GM12801 (cell line): ENCODE measurements around the gene TPRN.

Experiments
- TF ChIP-seq, protein P1 (sequence below): IDR thresholded peaks from one replicate; pipeline ENCODE4 v1.5.1; 2011; ENCODE audit warnings: control low read depth; ENCODE audit not compliant: insufficient read length; ENCODE audit errors: extremely low read depth

The TPRN gene

DNA sequence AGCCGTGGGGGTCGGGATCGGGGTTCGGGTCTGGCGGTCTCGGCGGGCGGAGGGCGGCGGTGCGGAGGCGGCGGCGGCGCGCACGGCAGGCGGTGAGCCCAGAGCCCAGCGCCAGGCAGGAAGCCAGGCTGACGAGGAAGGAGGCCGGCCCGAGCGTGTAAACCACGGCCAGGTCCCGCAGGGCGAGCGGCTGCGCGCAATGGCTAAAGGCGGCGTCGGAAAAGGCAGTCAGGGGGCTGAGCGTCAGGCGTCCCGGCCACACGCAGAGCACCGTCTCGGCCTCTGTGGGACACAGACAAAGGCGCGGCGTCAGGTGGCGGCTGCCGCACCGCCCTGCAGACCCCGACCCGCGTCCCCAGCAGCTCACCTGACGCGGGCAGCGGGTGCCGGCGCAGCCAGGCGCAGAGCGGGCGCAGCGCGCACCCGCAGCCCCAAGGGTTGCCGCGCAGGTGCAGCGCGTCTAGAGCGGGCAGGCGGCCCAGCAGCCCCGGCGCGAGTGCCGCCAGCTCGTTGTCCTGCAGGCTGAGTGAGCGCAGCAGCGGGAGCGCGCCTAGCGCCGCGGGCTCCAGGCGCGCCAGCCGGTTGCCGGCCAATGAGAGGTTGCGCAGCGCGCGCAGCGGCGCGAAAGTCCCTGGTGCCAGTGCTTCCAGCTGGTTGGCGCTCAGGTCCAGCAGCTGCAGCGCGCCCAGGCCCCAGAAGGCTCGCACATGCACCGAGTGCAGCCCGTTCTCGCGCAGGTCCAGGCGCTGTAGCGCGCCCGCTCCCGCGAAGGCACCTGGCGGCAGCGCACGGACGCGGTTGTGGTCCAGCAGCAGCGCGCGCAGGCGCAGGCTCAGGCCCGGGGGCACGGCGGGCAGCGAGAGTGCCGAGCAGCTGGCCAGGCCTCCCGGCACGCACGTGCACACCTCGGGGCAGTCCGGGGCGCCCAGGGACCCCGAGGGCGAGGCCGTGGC lies 31.4 kb downstream of the TPRN start:
- TF ChIP-seq, protein P1, sequence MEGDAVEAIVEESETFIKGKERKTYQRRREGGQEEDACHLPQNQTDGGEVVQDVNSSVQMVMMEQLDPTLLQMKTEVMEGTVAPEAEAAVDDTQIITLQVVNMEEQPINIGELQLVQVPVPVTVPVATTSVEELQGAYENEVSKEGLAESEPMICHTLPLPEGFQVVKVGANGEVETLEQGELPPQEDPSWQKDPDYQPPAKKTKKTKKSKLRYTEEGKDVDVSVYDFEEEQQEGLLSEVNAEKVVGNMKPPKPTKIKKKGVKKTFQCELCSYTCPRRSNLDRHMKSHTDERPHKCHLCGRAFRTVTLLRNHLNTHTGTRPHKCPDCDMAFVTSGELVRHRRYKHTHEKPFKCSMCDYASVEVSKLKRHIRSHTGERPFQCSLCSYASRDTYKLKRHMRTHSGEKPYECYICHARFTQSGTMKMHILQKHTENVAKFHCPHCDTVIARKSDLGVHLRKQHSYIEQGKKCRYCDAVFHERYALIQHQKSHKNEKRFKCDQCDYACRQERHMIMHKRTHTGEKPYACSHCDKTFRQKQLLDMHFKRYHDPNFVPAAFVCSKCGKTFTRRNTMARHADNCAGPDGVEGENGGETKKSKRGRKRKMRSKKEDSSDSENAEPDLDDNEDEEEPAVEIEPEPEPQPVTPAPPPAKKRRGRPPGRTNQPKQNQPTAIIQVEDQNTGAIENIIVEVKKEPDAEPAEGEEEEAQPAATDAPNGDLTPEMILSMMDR: no peak

DNA sequence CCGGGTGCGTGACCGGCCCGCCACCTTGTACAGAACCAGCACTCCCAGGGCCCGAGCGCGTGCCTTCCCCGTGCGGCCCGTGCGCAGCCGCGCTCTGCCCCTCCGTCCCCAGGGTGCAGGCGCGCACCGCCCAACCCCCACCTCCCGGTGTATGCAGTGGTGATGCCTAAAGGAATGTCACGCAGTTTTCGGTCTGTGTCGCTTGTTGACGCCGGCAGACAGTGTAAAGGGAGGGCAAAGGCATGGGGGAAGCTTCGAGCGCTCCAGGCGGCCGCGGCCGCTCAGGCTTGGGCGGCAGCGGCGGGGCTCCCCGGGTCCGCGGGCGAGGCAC lies 32.0 kb downstream of the TPRN start:
- TF ChIP-seq, protein P1: no peak

DNA sequence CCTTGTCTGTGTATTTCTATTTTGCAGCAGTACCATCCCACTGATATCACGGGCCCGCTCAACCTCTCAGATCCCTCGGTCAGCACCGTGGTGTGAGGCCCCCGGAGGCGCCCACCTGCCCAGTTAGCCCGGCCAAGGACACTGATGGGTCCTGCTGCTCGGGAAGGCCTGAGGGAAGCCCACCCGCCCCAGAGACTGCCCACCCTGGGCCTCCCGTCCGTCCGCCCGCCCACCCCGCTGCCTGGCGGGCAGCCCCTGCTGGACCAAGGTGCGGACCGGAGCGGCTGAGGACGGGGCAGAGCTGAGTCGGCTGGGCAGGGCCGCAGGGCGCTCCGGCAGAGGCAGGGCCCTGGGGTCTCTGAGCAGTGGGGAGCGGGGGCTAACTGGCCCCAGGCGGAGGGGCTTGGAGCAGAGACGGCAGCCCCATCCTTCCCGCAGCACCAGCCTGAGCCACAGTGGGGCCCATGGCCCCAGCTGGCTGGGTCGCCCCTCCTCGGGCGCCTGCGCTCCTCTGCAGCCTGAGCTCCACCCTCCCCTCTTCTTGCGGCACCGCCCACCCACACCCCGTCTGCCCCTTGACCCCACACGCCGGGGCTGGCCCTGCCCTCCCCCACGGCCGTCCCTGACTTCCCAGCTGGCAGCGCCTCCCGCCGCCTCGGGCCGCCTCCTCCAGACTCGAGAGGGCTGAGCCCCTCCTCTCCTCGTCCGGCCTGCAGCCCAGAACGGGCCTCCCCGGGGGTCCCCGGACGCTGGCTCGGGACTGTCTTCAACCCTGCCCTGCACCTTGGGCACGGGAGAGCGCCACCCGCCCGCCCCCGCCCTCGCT lies 32.6 kb downstream of the TPRN start:
- TF ChIP-seq, protein P1: no peak

DNA sequence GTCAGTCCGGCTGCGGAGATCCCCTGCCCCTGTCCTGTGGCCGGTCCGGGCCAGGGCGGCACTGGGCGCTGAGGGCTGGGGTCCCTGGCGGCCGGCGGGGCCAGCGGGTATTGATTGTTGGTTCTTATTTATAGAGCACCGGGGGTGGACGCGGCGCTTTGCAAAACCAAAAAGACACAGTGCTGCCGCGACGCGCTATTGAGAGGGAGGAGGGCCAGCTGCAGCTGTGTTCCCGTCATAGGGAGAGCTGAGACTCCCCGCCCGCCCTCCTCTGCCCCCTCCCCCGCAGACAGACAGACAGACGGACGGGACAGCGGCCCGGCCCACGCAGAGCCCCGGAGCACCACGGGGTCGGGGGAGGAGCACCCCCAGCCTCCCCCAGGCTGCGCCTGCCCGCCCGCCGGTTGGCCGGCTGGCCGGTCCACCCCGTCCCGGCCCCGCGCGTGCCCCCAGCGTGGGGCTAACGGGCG lies 33.2 kb downstream of the TPRN start:
- TF ChIP-seq, protein P1: no peak

DNA sequence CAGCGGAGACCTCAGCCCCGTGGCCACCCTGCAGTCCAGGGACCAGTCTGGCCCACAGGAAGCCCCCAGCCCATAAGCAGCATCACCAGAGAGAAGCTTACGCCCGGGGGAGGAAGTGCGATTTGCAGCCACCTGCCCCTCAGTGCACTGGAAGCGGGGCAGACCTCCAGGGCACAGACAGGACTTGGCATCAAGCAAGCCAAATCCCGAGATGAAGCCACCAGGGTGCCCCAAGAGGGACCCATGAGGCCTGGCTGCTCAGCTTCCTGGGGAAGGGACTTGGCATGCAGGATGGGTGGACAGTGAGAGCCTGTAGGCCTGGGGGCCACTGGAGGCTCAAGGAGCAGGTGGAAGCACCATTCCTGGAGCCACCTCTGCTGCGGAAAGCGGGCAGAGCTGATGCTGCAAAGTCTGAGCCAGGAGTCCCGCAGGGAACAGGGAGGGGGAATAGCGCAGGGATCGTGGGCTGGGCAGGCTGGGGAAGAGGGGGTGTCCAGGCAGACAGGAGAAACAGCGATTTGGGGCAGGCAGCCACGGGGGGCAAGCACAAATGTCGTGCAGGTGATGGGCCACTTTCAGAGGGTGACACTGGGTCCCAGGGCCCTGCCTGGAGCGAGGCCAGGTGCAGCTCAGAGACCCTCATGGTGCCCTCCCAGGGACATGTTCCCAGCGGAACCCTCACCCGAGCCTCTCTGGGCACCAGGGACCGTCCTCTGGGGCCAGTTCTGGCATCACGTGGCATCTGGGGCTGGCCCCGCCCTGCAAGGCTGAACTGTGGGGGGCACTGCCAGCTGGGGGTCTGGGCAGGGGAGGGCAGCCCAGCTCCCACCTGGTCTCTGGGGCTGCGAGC lies 33.9 kb downstream of the TPRN start:
- TF ChIP-seq, protein P1: no peak

DNA sequence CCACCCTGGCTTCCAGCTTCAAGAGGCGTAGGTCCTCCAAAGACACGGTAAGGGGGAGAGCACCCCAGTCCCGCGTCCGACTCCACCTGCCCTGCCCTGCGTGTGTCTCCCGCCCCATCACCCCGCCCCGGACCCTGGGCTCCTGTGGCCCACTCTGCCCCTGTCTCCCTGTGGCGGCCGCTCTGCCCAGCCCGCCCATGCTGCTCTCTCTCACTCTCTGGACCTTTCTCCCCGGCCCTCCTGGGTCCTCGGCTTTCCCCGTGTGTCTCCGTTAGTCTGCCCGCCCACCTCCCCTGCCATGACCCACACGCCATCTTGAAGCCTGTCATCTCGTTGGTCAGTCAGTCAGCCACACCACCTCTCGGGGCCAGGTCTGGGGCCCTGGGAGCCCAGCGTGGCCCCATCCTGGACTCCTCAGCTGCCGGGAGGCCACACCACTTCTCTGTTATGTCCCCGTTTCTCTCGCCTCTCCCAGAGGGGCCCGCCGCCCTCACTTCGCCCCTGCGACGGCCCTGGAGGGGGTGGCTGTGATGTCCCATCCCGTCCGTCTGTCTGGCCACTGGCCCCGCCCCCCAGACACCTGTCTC lies 35.2 kb downstream of the TPRN start:
- TF ChIP-seq, protein P1: no peak
